Ovary (tissue), 9 donors: ENCODE results near the gene RALGPS1. TPM values are rescaled to one million over a fixed set of nuclear protein-coding genes. Genes with fewer than 3 reads are reported as not detected.

ENCODE experiments used
- DNase-seq, 5 donors: peaks; one replicate each; pipeline ENCODE4 v3.0.0-alpha.2; 2019 to 2020
- H3K27ac ChIP-seq, 2 donors: fragments of 200-600 bp; one replicate each; pipeline versions ENCODE4 v1.5.1 to v1.8.0; 2019 to 2022
- H3K27me3 ChIP-seq: fragments of 200-600 bp; one replicate; pipeline ENCODE4 v1.8.0; 2022
- H3K36me3 ChIP-seq: fragments of 200-600 bp; sonication (generic); one replicate; pipeline ENCODE4 v1.5.1; 2019
- H3K4me1 ChIP-seq: one replicate; pipeline ENCODE4 v1.8.1; 2013; ENCODE audit warnings: mild to moderate bottlenecking, moderate library complexity; ENCODE audit not compliant: insufficient read depth
- H3K4me3 ChIP-seq: fragments of 200-600 bp; sonication (generic); one replicate; pipeline ENCODE4 v1.5.1; 2017
- H3K9me3 ChIP-seq, 2 donors: fragments of 200-600 bp in 1 of 2; sonication (generic) in 1 of 2; one replicate each; pipeline versions ENCODE4 v1.5.1 to v1.8.1; 2013 to 2019; ENCODE audit warnings: mild to moderate bottlenecking in 1 of 2, moderate library complexity in 1 of 2
- CTCF ChIP-seq, 3 donors: fragments of 450-650 bp in 2 of 3; fragments of 200-600 bp in 1 of 3; IDR thresholded peaks; one replicate each; pipeline versions ENCODE4 v1.5.1 to v1.8.0; 2016 to 2022; ENCODE audit warnings: antibody characterized with exemption in 3 of 3, mild to moderate bottlenecking in 1 of 3
- EP300 ChIP-seq: sonication (generic); formaldehyde crosslinking; IDR thresholded peaks from one replicate; pipeline ENCODE4 v1.6.1; 2017; ENCODE audit warnings: antibody characterized with exemption
- POLR2A ChIP-seq: fragments of 450-650 bp; IDR thresholded peaks from one replicate; pipeline ENCODE4 v1.6.1; 2017; ENCODE audit warnings: antibody characterized with exemption, mild to moderate bottlenecking, moderate library complexity
- WGBS, 3 donors: extraction: QIAGEN DNeasy Blood & Tissue Kit in 1 of 3; methylation state at CpG; one replicate each; pipeline versions ENCODE4 v1.1.5 to v1.1.7; 2013 to 2017; 5-methylcytosine and 5-hydroxymethylcytosine counted together
- intact Hi-C, 4 donors: fragments of 100-400 bp; cut with DNase I; formaldehyde crosslinking; loops; one replicate each; pipeline versions ENCODE4 v1.11.0 to v1.15.1; 2022 to 2023
- polyA plus RNA-seq, 2 donors: library from polyadenylated mRNA; stranded (reverse); fragments of 200-250 nt in 1 of 2; fragments of 350-450 nt in 1 of 2; fragmentation: Illumina TruSeq in 1 of 2; extraction: RNeasy Lipid Tissue Mini Kit (QIAGEN cat#74804) in 1 of 2; gene quantifications; one replicate each; pipeline ENCODE4 v1.2.3, GENCODE V29; 2013 to 2014
- total RNA-seq, 7 donors: library from RNA; depleted of rRNA in 2 of 7; stranded (reverse); fragments of >200 nt in 2 of 7; fragmentation: NEBNext Ultra II Directional in 3 of 7; extraction: Animal tissue kit (Norgen Biotek cat#: 25700) in 3 of 7; gene quantifications; one replicate each; pipeline versions ENCODE4 v1.1.0 to v1.2.4, GENCODE V29; 2016 to 2023
- donor health status: DM: no; HTN: no; CAD: no; lungs with moderate emphysema.
- donor health status: DM: no; HTN: no; CAD: no.
- donor health status: Bipolar disorder and iron deficiency.
- donor health status: DM: yes; HTN: yes; CAD: no.
- donor health status: DM: no; HTN: no; CAD: no.
- donor health status: DM: yes; HTN: yes; CAD: no.

Gene RALGPS1
- total and polyA plus RNA-seq, 9 donors: 2.3 to 13.1 (median 6.9) TPM

DNA sequence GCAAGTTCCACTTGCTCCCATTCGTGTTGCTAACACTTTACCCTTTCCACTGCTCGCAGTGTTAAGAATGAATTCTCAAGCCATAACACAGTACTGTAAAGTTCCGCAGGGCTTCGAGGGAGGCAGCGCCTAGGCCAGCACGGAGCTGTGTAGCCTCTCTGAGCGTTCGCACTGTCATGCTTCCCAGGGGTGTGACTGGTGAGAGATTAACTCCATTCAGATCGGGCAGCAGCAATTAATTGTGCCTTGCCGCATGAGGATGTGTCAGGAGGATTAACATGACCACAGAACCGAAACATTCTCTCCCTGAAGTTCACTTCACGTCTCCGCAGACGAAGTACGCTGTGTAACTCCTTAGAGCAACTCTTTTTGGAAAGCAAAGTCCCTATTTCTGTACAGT is 30.9 kb upstream of the RALGPS1 start:
- no peaks in the 10 kb centered on the region for H3K27me3 ChIP-seq
- TF ChIP-seq POLR2A: no peak
- TF ChIP-seq EP300: no peak
- TF ChIP-seq CTCF (IDR thresholded peaks at IDR 0.05): no peak
- H3K4me3 ChIP-seq: no peak overlapping the region
- no peaks in the 10 kb centered on the region for H3K9me3 ChIP-seq
- no peaks in the 10 kb centered on the region for H3K36me3 ChIP-seq
- H3K4me1 ChIP-seq: no peaks in the 10 kb centered on the region
- 87 to 88% (median 87%) methylated on average over 15 of the region's 15 CpGs for WGBS, 3 donors
- intact Hi-C loops: no loop called here
- H3K27ac ChIP-seq: no peak overlapping the region
- no peak for DNase-seq

- Histone ChIP-seq H3K9me3 (no peaks in the 10 kb centered on the region), H3K27me3 (no peaks in the 10 kb centered on the region), H3K27ac (no peak overlapping the region), H3K4me1 (no peaks in the 10 kb centered on the region), H3K36me3 (no peaks in the 10 kb centered on the region), H3K4me3 (no peak overlapping the region)
- no peak for DNase-seq
- intact Hi-C loops: no loop called here
- 87 to 94% (median 88%) methylated on average over 6 of the region's 6 CpGs for WGBS, 3 donors
- no peak for TF ChIP-seq POLR2A
These were observed 29.4 kb upstream of the RALGPS1 start for GRCh38 chr9:126885131-126885641.

GRCh38 chr9:126886034-126886822 is 28.4 kb upstream of the RALGPS1 start:
- WGBS, 3 donors: 63 to 64% (median 64%) methylated on average over 23 of the region's 23 CpGs
- Histone ChIP-seq H3K9me3 (no peaks in the 10 kb centered on the region), H3K36me3 (no peaks in the 10 kb centered on the region), H3K4me1 (no peaks in the 10 kb centered on the region), H3K27ac (no peak overlapping the region), H3K27me3 (no peaks in the 10 kb centered on the region), H3K4me3 (no peak overlapping the region)
- intact Hi-C loops: no loop called here
- no peak for TF ChIP-seq CTCF (IDR thresholded peaks at IDR 0.05)
- TF ChIP-seq POLR2A: no peak
- TF ChIP-seq EP300: no peak
- no peak for DNase-seq

DNA sequence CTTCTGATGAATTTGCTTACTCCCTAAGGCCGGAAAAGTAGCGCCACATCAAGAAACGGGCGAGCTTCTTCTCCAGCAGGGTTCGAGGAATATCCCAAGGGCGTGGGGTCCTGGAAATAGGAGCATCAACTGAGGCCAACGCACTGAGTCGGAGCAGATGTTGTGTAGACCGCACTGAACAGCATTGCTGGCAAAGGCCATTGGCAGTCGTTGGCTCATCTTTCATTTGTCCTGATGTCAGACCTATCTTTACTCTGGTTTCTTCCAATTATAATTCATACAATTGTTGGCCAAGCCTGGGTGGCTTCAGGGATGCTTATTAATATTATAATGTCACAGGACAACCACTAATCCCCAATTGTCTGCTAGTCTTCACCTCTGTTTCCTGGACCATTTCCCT is 27.7 kb upstream of the RALGPS1 start:
- TF ChIP-seq POLR2A: no peak
- TF ChIP-seq CTCF (IDR thresholded peaks at IDR 0.05): no peak
- no peak for TF ChIP-seq EP300
- Histone ChIP-seq H3K36me3 (no peaks in the 10 kb centered on the region), H3K9me3 (no peaks in the 10 kb centered on the region), H3K27me3 (no peaks in the 10 kb centered on the region), H3K27ac (no peak overlapping the region), H3K4me1 (no peaks in the 10 kb centered on the region), H3K4me3 (no peak overlapping the region)
- intact Hi-C loops: no loop called here
- 87 to 95% (median 89%) methylated on average over 10 of the region's 10 CpGs for WGBS, 3 donors
- no peak for DNase-seq

- no peak overlapping the region for H3K27ac ChIP-seq
- no peaks in the 10 kb centered on the region for H3K27me3 ChIP-seq
- no peak overlapping the region for H3K4me3 ChIP-seq
- intact Hi-C loops: no loop called here
- no peaks in the 10 kb centered on the region for H3K9me3 ChIP-seq
- WGBS, 3 donors: 70 to 77% (median 72%) methylated on average over 3 of the region's 3 CpGs
- no peaks in the 10 kb centered on the region for H3K4me1 ChIP-seq
- no peak for DNase-seq
- no peak for TF ChIP-seq POLR2A
- no peak for TF ChIP-seq CTCF (IDR thresholded peaks at IDR 0.05)
- TF ChIP-seq EP300: no peak
- no peaks in the 10 kb centered on the region for H3K36me3 ChIP-seq
These were observed 22.9 kb upstream of the RALGPS1 start for GRCh38 chr9:126891676-126892075.
